Endothelial cell of umbilical vein (primary cell): ENCODE measurements around the gene INAVA.

Source experiments
- EZH2 ChIP-seq: IDR thresholded peaks from 2 replicates; pipeline ENCODE4 v1.6.1; 2012; ENCODE audit warnings: borderline replicate concordance, low read depth, mild to moderate bottlenecking, moderate library complexity, low read length, inconsistent platforms; ENCODE audit not compliant: severe bottlenecking
- JUN ChIP-seq: IDR thresholded peaks from 2 replicates; pipeline ENCODE4 v1.6.1; 2011; ENCODE audit warnings: borderline replicate concordance, low read depth; ENCODE audit not compliant: insufficient read length, insufficient read depth
- POLR2AphosphoS5 ChIP-seq: IDR thresholded peaks from 2 replicates; pipeline ENCODE4 v1.6.1; 2012; ENCODE audit warnings: low read depth, mild to moderate bottlenecking, control low read depth, low read length, moderate library complexity; ENCODE audit not compliant: insufficient read depth
- TF ChIP-seq, protein P1 (sequence below), 2 donors: IDR thresholded peaks; 1 replicate in 1 of 2; 2 replicates in 1 of 2; pipeline ENCODE4 v1.5.1; 2011; ENCODE audit warnings: low read length in 2 of 2, mild to moderate bottlenecking in 2 of 2, moderate library complexity in 2 of 2, control low read depth in 1 of 2, inconsistent platforms in 1 of 2, low read depth in 1 of 2; ENCODE audit not compliant: insufficient read depth in 1 of 2; ENCODE audit errors: extremely low read depth in 1 of 2

DNA sequence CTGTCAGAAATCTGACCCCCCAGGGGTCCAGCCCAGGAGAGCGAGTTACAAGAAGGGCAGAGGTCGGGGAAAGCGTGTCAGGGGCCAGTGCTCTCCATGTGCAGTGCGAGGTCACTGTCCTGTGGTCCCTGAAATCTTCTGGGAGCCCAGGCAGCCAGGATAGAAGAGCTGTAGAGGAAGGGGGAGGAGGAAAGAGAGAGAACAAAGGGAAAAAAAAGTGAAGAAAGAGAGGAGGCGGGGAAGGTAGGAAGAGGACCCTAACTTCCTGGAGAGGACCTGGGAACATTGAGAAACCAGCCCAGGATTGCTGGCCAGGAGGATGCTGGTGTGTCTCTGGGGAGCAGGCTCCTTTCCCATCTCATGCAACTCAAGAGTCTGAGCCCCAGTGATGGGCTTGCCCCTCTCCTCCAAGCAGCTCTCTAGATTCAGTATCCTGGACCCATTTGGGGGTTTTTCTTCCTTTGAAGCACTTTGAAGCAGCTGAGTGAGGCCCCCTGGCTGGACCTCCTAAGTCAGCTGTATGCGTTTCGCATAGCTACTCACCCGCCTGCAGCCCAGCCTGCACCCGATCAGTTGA lies 6.8 kb upstream of the INAVA start:
- TF ChIP-seq, protein P1, sequence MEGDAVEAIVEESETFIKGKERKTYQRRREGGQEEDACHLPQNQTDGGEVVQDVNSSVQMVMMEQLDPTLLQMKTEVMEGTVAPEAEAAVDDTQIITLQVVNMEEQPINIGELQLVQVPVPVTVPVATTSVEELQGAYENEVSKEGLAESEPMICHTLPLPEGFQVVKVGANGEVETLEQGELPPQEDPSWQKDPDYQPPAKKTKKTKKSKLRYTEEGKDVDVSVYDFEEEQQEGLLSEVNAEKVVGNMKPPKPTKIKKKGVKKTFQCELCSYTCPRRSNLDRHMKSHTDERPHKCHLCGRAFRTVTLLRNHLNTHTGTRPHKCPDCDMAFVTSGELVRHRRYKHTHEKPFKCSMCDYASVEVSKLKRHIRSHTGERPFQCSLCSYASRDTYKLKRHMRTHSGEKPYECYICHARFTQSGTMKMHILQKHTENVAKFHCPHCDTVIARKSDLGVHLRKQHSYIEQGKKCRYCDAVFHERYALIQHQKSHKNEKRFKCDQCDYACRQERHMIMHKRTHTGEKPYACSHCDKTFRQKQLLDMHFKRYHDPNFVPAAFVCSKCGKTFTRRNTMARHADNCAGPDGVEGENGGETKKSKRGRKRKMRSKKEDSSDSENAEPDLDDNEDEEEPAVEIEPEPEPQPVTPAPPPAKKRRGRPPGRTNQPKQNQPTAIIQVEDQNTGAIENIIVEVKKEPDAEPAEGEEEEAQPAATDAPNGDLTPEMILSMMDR (IDR thresholded peaks at IDR 0.05; ENCODE audit: extremely low read depth in 1 of 2, insufficient read depth in 1 of 2, low read depth in 1 of 2, low read length in 2 of 2), result no peak
- TF ChIP-seq POLR2AphosphoS5 (no peak), JUN (no peak), EZH2 (no peak)
